ENCODE results near the gene OXCT2. TPM values are rescaled to one million over a fixed set of nuclear protein-coding genes. Genes with fewer than 3 reads are reported as not detected.

Gene OXCT2
- total RNA-seq, 2 donors from 2014 or later = 3.6 to 4.9 TPM

DNA sequence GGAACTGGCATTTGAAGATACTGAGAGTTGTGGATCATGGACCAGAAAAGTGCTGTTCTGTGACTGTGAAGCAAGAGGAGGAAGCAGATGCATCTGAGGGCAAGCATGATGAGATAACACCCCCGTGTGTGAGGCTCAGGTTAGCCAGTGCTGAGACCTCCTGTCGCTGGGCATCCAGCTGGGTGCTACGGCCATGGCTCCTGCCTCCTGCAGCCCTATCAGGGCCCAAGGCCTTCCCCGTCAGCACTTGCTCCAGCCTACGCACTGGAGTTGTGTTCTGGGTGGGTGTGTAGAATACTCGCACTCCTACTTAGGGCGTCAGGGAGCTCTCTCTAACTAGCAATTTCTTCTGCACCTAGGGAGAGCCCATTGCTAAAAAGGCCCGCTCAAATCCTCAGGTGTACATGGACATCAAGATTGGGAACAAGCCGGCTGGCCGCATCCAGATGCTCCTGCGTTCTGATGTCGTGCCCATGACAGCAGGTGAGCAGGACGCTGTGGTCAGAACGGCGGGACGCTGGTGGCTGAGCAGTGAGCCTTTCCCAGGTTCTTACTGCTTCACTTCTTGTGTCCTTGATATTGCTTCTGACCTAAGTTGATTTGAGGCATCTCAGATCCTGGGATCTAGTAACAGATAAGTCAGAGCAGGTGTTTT is 26.0 kb downstream of the OXCT2 start:
- peaks cover 0 to 5% of the 10 kb centered on the region in 2 donors for H3K4me1 ChIP-seq
- DNase-seq (ENCODE audit: low spot score) = no peak
- peaks cover 93% of the 10 kb centered on the region for H3K36me3 ChIP-seq
- TF ChIP-seq, protein P1, sequence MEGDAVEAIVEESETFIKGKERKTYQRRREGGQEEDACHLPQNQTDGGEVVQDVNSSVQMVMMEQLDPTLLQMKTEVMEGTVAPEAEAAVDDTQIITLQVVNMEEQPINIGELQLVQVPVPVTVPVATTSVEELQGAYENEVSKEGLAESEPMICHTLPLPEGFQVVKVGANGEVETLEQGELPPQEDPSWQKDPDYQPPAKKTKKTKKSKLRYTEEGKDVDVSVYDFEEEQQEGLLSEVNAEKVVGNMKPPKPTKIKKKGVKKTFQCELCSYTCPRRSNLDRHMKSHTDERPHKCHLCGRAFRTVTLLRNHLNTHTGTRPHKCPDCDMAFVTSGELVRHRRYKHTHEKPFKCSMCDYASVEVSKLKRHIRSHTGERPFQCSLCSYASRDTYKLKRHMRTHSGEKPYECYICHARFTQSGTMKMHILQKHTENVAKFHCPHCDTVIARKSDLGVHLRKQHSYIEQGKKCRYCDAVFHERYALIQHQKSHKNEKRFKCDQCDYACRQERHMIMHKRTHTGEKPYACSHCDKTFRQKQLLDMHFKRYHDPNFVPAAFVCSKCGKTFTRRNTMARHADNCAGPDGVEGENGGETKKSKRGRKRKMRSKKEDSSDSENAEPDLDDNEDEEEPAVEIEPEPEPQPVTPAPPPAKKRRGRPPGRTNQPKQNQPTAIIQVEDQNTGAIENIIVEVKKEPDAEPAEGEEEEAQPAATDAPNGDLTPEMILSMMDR (IDR thresholded peaks at IDR 0.05) = no peak
- no peaks in the 10 kb centered on the region for H3K9me3 ChIP-seq
- no peak overlapping the region for H3K4me3 ChIP-seq
- no peak overlapping the region for H3K27ac ChIP-seq
- H3K27me3 ChIP-seq = no peaks in the 10 kb centered on the region

DNA sequence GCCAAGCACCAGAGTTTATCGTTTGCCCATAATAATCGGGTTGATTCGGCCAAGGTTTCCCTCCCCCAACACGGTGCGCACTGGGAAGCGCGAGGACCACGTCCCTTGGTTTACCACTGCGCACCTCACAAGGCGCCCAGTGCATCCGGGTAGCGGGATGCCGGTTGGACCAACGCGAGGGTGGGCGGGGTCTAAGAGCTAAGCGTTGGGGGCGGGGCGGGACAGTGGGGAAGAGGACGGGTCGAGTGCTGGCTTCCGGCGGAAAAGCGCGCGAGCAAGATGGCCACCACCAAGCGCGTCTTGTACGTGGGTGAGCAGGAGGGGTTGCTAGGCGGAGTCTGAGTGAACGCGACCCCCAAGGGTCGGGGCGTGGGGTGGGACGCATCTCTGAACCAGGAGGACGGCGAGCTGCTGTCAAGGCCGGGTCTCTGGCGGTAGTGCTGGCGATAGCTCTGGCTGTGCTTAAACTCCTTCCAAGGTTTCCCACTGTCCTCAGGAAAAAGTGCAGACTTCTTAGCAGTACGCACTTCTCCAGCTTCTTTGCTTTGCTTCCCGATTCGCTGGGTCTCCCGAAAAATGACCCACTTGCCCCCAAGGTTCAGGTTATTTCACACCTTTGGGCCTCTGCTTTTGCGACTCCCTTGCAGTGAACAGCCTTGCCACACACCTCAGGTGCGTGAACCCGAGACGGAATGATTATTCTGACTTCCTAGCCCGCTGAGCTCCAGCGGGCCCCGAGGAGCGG is 32.4 kb downstream of the OXCT2 start, which contains the start of gene PPIE:
Gene PPIE, plus strand, starts transcription at position 261 of the 745 bp plus-strand sequence. Its CDS starts 19 bp downstream, at position 280.
- Histone ChIP-seq H3K4me3 (peak within 1 kb of the TSS; percentile 75 to 85), H3K27ac (peak within 1 kb of the TSS; percentile 59 to 77), H3K9me3 (no peaks in the 10 kb centered on the region), H3K27me3 (no peaks in the 10 kb centered on the region), H3K36me3 (peaks cover 31% of the 10 kb centered on the region), H3K4me1 (peaks cover 0 to 22% of the 10 kb centered on the region in 2 donors)
- peak; percentile 90 for DNase-seq (ENCODE audit: low spot score)
- TF ChIP-seq, protein P1 (IDR thresholded peaks at IDR 0.05) = no peak

DNA sequence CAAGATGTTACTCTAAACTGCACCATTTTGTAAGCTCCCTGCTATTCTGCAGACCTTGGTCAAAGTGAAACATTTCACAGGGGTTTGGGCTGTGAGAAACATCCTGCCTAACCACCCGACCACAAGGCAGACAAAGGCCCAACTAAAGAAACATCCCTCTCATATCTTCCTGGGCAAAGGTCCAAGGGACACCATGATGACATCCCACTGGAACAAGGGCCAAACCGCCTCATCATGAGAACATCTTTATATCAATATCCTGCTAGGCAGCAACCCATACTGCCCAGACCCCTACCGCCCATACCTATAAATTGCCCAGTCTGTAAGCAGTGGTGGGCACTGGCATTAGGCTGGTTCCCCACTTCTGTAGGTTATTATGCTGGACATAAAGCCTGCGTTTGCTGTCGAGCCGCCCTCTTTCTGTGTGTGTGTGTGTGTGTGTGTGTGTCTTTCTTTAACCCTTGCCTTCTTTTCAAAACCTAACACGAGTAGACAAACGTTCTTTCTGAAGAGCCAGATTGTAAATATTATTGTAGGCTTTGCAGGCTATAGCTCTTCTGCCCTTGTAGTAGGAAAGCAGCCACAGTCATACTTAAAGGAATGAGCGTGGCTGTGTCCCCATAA is 33.5 kb downstream of the OXCT2 start:
- H3K36me3 ChIP-seq = peaks cover 20% of the 10 kb centered on the region
- DNase-seq (ENCODE audit: low spot score) = no peak
- no peaks in the 10 kb centered on the region for H3K27me3 ChIP-seq
- H3K4me3 ChIP-seq = no peak overlapping the region
- no peak overlapping the region for H3K27ac ChIP-seq
- no peaks in the 10 kb centered on the region for H3K9me3 ChIP-seq
- TF ChIP-seq, protein P1 (IDR thresholded peaks at IDR 0.05) = no peak
- peaks cover 0 to 22% of the 10 kb centered on the region in 2 donors for H3K4me1 ChIP-seq

DNA sequence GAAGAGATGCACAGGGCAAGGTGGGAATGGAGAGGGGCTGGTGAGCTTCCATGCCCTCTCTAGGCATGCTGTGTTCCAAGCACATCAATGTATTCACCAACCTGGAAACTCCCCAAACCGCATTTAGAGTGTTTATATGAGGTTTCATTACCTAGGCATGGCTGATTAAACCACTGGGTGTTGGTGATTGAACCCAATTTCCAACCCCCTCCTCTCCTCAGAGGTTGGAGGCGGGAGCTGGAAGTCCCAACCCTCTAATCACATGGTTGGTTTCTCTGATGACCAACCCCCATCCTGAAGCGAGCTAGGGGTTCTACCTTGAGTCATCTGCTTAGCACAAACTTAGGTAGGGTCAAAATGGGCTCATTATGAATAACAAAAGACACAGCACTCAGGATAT is 35.4 kb downstream of the OXCT2 start:
- Histone ChIP-seq H3K9me3 (no peaks in the 10 kb centered on the region), H3K4me1 (peaks cover 0 to 22% of the 10 kb centered on the region in 2 donors), H3K4me3 (no peak overlapping the region), H3K36me3 (peaks cover under 1% of the 10 kb centered on the region), H3K27me3 (no peaks in the 10 kb centered on the region), H3K27ac (no peak overlapping the region)
- DNase-seq (ENCODE audit: low spot score) = no peak
- TF ChIP-seq, protein P1 (IDR thresholded peaks at IDR 0.05) = no peak

DNA sequence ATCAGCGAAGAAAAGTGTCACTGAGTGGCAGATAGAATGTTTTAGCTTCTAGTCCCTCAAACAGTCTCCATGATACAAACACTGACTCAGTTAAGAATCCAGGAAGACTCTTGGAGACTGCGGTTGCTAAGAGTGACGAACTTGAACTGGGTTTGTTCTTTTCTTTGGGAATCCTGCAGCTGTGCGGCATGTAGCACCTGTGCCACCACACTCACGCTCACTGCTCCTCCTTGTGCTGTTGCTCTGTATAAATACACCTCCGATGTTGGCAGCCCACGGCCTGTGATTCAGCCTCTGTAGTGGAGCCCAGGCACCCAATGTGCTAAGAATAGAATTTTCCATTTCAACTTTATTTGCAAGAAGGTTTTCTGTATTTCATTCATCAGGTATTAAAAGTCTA is 38.0 kb downstream of the OXCT2 start:
- no peaks in the 10 kb centered on the region for H3K27me3 ChIP-seq
- H3K4me3 ChIP-seq = no peak overlapping the region
- H3K9me3 ChIP-seq = no peaks in the 10 kb centered on the region
- no peak for DNase-seq (ENCODE audit: low spot score)
- peaks cover 0 to 2% of the 10 kb centered on the region in 2 donors for H3K4me1 ChIP-seq
- H3K36me3 ChIP-seq = no peaks in the 10 kb centered on the region
- H3K27ac ChIP-seq = peak overlapping the region in 1 of 2 donors; percentile 40
- TF ChIP-seq, protein P1 (IDR thresholded peaks at IDR 0.05) = no peak

All from right atrium auricular region (tissue), 2 donors.